ENCODE data around the gene APP. TPM values are rescaled to one million over a fixed set of nuclear protein-coding genes. Genes with fewer than 3 reads are reported as not detected.

The APP gene
- total RNA-seq, 3 donors from 2014 or later: 56.2 to 61.1 (median 60.1) TPM

GRCh38 chr21:25881524-25882376, 288.8 kb downstream of the APP start:
- H3K27me3 Mint-ChIP-seq (ENCODE audit: low read depth): no peaks in the 10 kb centered on the region
- H3K4me3 Mint-ChIP-seq: no peak overlapping the region
- H3K4me1 Mint-ChIP-seq (ENCODE audit: low read depth): no peaks in the 10 kb centered on the region
- no peaks in the 10 kb centered on the region for H3K9me3 Mint-ChIP-seq
- peaks cover 4% of the 10 kb centered on the region for H3K36me3 Mint-ChIP-seq (ENCODE audit: insufficient read depth)
- peak; percentile 40 for DNase-seq
- ATAC-seq: peak; percentile 71 to 79

GRCh38 chr21:25879203-25879602, 291.4 kb downstream of the APP start:
- ATAC-seq: no peak
- Mint-ChIP-seq H3K4me3 (no peak overlapping the region), H3K9me3 (no peaks in the 10 kb centered on the region), H3K36me3 (ENCODE audit: insufficient read depth) (no peaks in the 10 kb centered on the region), H3K27me3 (ENCODE audit: low read depth) (no peaks in the 10 kb centered on the region), H3K4me1 (ENCODE audit: low read depth) (no peaks in the 10 kb centered on the region)
- DNase-seq: no peak

GRCh38 chr21:25878344-25878743, 292.2 kb downstream of the APP start:
- ATAC-seq (no peak), DNase-seq (no peak)
- no peaks in the 10 kb centered on the region for H3K27me3 Mint-ChIP-seq (ENCODE audit: low read depth)
- H3K4me1 Mint-ChIP-seq (ENCODE audit: low read depth): no peaks in the 10 kb centered on the region
- H3K4me3 Mint-ChIP-seq: no peak overlapping the region
- H3K9me3 Mint-ChIP-seq: no peaks in the 10 kb centered on the region
- H3K36me3 Mint-ChIP-seq (ENCODE audit: insufficient read depth): no peaks in the 10 kb centered on the region

GRCh38 chr21:25872271-25872670, 298.3 kb downstream of the APP start:
- no peak for DNase-seq
- H3K9me3 Mint-ChIP-seq: no peaks in the 10 kb centered on the region
- no peaks in the 10 kb centered on the region for H3K4me1 Mint-ChIP-seq (ENCODE audit: low read depth)
- H3K4me3 Mint-ChIP-seq: no peak overlapping the region
- H3K36me3 Mint-ChIP-seq (ENCODE audit: insufficient read depth): no peaks in the 10 kb centered on the region
- no peak for ATAC-seq
- no peaks in the 10 kb centered on the region for H3K27me3 Mint-ChIP-seq (ENCODE audit: low read depth)

GRCh38 chr21:25871566-25871965, 299.0 kb downstream of the APP start:
- H3K4me3 Mint-ChIP-seq: no peak overlapping the region
- H3K4me1 Mint-ChIP-seq (ENCODE audit: low read depth): no peaks in the 10 kb centered on the region
- DNase-seq: no peak
- peaks cover 2% of the 10 kb centered on the region for H3K27me3 Mint-ChIP-seq (ENCODE audit: low read depth)
- H3K36me3 Mint-ChIP-seq (ENCODE audit: insufficient read depth): no peaks in the 10 kb centered on the region
- no peak for ATAC-seq
- no peaks in the 10 kb centered on the region for H3K9me3 Mint-ChIP-seq

- ATAC-seq: no peak
- peaks cover 2% of the 10 kb centered on the region for H3K27me3 Mint-ChIP-seq (ENCODE audit: low read depth)
- H3K4me1 Mint-ChIP-seq (ENCODE audit: low read depth): peaks cover 4% of the 10 kb centered on the region
- no peak for DNase-seq
- no peaks in the 10 kb centered on the region for H3K36me3 Mint-ChIP-seq (ENCODE audit: insufficient read depth)
- H3K4me3 Mint-ChIP-seq: no peak overlapping the region
- no peaks in the 10 kb centered on the region for H3K9me3 Mint-ChIP-seq
Observed at GRCh38 chr21:25870084-25870483, 300.5 kb downstream of the APP start.

GRCh38 chr21:25867061-25867460, 303.5 kb downstream of the APP start:
- DNase-seq: no peak
- ATAC-seq: no peak
- no peaks in the 10 kb centered on the region for H3K36me3 Mint-ChIP-seq (ENCODE audit: insufficient read depth)
- no peaks in the 10 kb centered on the region for H3K9me3 Mint-ChIP-seq
- H3K4me1 Mint-ChIP-seq (ENCODE audit: low read depth): peaks cover 4% of the 10 kb centered on the region
- no peak overlapping the region for H3K4me3 Mint-ChIP-seq
- peaks cover 2% of the 10 kb centered on the region for H3K27me3 Mint-ChIP-seq (ENCODE audit: low read depth)

- no peak for DNase-seq
- ATAC-seq: no peak
- Mint-ChIP-seq H3K4me1 (ENCODE audit: low read depth) (peaks cover 4% of the 10 kb centered on the region), H3K4me3 (no peak overlapping the region), H3K36me3 (ENCODE audit: insufficient read depth) (no peaks in the 10 kb centered on the region), H3K27me3 (ENCODE audit: low read depth) (peaks cover 5% of the 10 kb centered on the region), H3K9me3 (no peaks in the 10 kb centered on the region)
Observed at GRCh38 chr21:25863747-25864146, 306.8 kb downstream of the APP start.

GRCh38 chr21:25863031-25863430, 307.5 kb downstream of the APP start:
- DNase-seq (no peak), ATAC-seq (no peak)
- H3K36me3 Mint-ChIP-seq (ENCODE audit: insufficient read depth): no peaks in the 10 kb centered on the region
- H3K27me3 Mint-ChIP-seq (ENCODE audit: low read depth): peaks cover 5% of the 10 kb centered on the region
- H3K4me3 Mint-ChIP-seq: no peak overlapping the region
- peaks cover 4% of the 10 kb centered on the region for H3K4me1 Mint-ChIP-seq (ENCODE audit: low read depth)
- H3K9me3 Mint-ChIP-seq: no peaks in the 10 kb centered on the region

- no peaks in the 10 kb centered on the region for H3K9me3 Mint-ChIP-seq
- H3K36me3 Mint-ChIP-seq (ENCODE audit: insufficient read depth): no peaks in the 10 kb centered on the region
- no peak overlapping the region for H3K4me3 Mint-ChIP-seq
- H3K27me3 Mint-ChIP-seq (ENCODE audit: low read depth): peaks cover 5% of the 10 kb centered on the region
- no peak for DNase-seq
- peaks cover 4% of the 10 kb centered on the region for H3K4me1 Mint-ChIP-seq (ENCODE audit: low read depth)
- peak in 1 of 2 donors; percentile 34 for ATAC-seq
Observed at GRCh38 chr21:25862596-25862995, 308.0 kb downstream of the APP start.

GRCh38 chr21:25862112-25862511, 308.5 kb downstream of the APP start:
- ATAC-seq (no peak), DNase-seq (no peak)
- H3K36me3 Mint-ChIP-seq (ENCODE audit: insufficient read depth): no peaks in the 10 kb centered on the region
- H3K27me3 Mint-ChIP-seq (ENCODE audit: low read depth): peaks cover 5% of the 10 kb centered on the region
- H3K4me1 Mint-ChIP-seq (ENCODE audit: low read depth): peaks cover 4% of the 10 kb centered on the region
- H3K4me3 Mint-ChIP-seq: no peak overlapping the region
- no peaks in the 10 kb centered on the region for H3K9me3 Mint-ChIP-seq

- DNase-seq (no peak), ATAC-seq (no peak)
- Mint-ChIP-seq H3K9me3 (no peaks in the 10 kb centered on the region), H3K4me3 (no peak overlapping the region), H3K27me3 (ENCODE audit: low read depth) (peaks cover 3% of the 10 kb centered on the region), H3K4me1 (ENCODE audit: low read depth) (no peaks in the 10 kb centered on the region), H3K36me3 (ENCODE audit: insufficient read depth) (no peaks in the 10 kb centered on the region)
Observed at GRCh38 chr21:25859235-25859929, 311.2 kb downstream of the APP start.

- Mint-ChIP-seq H3K4me1 (ENCODE audit: low read depth) (no peaks in the 10 kb centered on the region), H3K27me3 (ENCODE audit: low read depth) (peaks cover 6% of the 10 kb centered on the region), H3K36me3 (ENCODE audit: insufficient read depth) (no peaks in the 10 kb centered on the region), H3K4me3 (no peak overlapping the region), H3K9me3 (no peaks in the 10 kb centered on the region)
- DNase-seq (no peak), ATAC-seq (no peak)
Observed at GRCh38 chr21:25858325-25858724, 312.2 kb downstream of the APP start.

- no peaks in the 10 kb centered on the region for H3K9me3 Mint-ChIP-seq
- no peaks in the 10 kb centered on the region for H3K4me1 Mint-ChIP-seq (ENCODE audit: low read depth)
- H3K4me3 Mint-ChIP-seq: no peak overlapping the region
- no peak for ATAC-seq
- H3K27me3 Mint-ChIP-seq (ENCODE audit: low read depth): peaks cover 6% of the 10 kb centered on the region
- H3K36me3 Mint-ChIP-seq (ENCODE audit: insufficient read depth): no peaks in the 10 kb centered on the region
- no peak for DNase-seq
Observed at GRCh38 chr21:25857308-25858074, 313.1 kb downstream of the APP start.

Measured in activated T-cell treated with anti-CD3 and anti-CD28 coated beads, Interleukin-2, amount 50 U/mL, for 4 hours (primary cell).